Measurements from ENCODE around the gene HAVCR2.

The HAVCR2 gene

GRCh38 chr5:157108976-157109375 is at the start of gene HAVCR2:
HAVCR2 (minus strand) TSS chr5:157109044; CDS start chr5:157108983, 61 bp downstream.
- DNase-seq (ENCODE audit: low read depth): no peak

- no peak for DNase-seq (ENCODE audit: low read depth)
Observed at GRCh38 chr5:157157293-157157891, 48.5 kb upstream of the HAVCR2 start.

- DNase-seq (ENCODE audit: low read depth): no peak
Observed at GRCh38 chr5:157155297-157155696, 46.5 kb upstream of the HAVCR2 start.

GRCh38 chr5:157150995-157151394 is 42.2 kb upstream of the HAVCR2 start:
- DNase-seq (ENCODE audit: low read depth): no peak

- DNase-seq (ENCODE audit: low read depth): peak; percentile 31
Observed at GRCh38 chr5:157148734-157149615, 40.1 kb upstream of the HAVCR2 start.

GRCh38 chr5:157143127-157143971 is 34.5 kb upstream of the HAVCR2 start:
- DNase-seq (ENCODE audit: low read depth): peak; percentile 29

DNA sequence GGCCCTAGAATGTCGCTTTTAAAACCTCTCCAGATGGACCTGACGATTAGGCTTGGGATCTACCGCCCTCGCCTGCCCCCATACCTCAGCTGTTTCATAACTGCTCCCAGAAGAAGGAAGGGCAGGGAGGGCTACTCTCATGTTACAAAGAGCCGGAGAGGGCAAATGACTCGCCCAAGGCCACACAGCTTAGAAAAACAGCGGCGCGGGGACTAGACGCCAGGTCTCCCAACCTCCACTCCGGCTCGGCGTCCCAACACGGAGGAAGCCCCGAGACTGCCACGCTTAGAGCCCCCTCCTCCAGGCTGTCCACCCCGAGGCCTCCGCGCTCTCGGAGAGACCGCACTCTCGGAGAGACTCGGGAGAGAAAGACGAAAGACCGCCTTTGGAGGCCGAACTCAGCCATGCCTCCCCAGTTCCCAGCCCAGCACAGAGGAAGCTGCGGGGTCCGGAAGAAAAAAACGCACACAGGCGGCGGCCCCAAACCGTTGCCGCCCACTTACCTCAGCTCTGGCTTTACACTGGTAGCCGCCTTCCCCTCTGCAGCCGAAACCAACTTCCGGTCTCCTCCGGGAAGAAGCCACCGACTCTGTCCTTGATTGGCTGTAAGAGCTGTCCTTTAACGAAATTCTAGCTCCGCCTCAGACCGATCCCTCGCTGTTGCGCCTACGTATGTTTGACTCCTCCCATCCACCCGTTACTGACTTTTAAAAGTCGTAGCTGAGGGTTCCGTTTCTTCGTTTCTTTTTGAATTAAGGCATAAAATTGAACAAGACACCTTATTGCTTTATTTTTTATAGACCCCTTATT is 33.7 kb upstream of the HAVCR2 start, which contains the start of gene MED7:
MED7 (minus strand) TSS at position 549 of the 810 bp plus-strand sequence. CDS start 3,434 bp downstream, outside the sequence.
- peak; percentile 99 for DNase-seq (ENCODE audit: low read depth)

DNA sequence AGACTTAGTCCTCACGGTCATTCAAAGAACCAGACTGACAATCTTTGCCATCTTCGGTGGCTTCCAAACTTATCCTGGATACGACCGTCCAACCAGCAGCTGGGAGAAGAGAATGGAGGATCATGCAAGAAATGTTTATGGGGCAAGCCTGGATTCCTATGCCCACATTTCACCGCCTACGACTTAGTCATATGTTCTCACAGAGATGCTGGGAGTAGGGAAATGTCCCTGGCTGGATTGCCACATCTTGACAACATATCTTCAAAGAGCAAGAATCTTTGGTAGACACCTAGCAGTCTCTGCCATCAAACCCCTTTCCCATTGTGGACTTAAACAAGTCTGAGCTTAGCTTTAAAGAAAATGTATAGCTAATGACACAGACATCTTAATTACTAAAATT is 28.8 kb upstream of the HAVCR2 start:
- DNase-seq (ENCODE audit: low read depth): no peak

- DNase-seq (ENCODE audit: low read depth): no peak
Observed at GRCh38 chr5:157132281-157132612, 23.4 kb upstream of the HAVCR2 start.

DNA sequence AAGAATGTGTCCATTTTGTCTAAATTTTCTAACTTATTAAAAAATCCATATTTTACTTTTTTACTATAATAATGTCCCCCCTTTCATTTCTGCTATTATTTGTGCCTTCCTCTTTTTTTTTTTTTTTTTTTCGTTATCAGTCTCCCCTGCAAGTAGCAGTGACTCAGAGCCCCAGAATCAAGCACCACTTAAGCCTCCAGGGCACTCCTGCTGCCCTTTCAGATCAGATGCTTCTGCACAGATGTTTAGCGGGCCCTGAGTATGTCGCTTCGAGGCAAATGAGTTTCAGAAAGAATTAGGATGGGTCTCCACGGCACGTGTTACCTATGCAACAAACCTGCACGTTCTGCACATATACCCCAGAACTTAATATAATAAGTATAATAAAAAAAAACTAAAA is 22.1 kb upstream of the HAVCR2 start:
- DNase-seq (ENCODE audit: low read depth): no peak

GRCh38 chr5:157121709-157122108 is 12.9 kb upstream of the HAVCR2 start:
- DNase-seq (ENCODE audit: low read depth): no peak

DNA sequence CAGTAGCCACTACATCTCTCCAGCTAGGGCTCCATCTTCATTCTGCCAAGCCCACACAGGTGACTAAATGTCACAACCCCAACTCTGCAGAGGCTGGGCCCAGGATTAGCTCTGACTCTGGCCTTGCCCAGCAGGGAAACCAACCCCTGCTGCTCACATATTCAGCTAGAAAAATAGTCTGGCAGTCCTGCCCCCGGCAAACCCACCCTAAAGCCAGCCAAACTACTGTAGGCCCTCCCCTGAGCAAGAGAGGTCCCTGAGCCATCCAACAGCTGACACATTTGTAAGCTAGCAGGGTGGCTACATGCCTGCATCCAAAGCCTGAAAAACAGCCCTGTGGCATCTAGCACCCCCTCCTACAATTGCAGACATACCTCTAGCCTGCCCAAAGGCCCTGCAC is 11.3 kb upstream of the HAVCR2 start:
- DNase-seq (ENCODE audit: low read depth): no peak

DNA sequence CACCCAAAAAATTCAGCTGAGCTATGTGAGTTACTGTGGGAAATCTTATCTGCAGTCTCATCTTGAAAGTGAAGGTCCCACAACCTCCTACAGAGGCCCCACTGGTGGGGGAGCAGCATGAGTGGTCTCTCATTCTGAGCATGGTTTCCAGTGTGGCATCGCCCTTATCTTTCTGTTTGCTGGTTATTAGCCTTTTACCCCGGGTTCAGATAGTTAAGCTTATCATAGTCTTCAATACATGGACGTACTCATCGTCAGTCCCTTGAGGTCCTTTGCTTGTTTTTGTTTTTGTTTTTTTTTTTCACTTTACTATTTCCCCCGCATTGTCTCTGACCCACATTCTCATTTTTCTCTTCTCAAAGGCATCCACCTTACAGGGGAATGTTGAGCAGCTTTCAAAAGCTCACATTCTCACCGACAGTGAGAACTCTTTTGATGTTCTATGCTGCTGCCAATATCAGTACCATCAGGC is 7.7 kb upstream of the HAVCR2 start:
- DNase-seq (ENCODE audit: low read depth): no peak

GRCh38 chr5:157115502-157115901 is 6.7 kb upstream of the HAVCR2 start:
- DNase-seq (ENCODE audit: low read depth): no peak

DNA sequence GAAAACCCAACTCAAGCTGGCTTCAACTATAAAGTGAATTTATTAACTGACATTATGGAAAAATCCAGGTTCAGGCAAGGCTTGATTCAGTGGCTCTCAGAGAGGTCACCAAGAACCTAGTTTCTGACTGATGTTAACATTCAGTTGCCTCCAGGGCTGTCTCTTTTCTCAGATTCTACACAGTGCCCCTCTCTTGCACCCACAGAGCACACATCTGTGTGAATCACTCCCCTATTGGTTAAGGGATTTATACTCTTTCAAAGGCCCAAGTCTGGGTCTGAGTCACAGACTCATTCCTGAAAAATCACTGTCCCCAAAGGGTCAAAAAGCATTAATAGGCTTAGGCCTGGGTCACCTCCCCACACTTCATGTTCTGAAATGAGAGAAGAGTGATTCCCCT is 6.2 kb upstream of the HAVCR2 start:
- no peak for DNase-seq (ENCODE audit: low read depth)

- DNase-seq (ENCODE audit: low read depth): no peak
Observed at GRCh38 chr5:157113002-157113401, 4.2 kb upstream of the HAVCR2 start.

GRCh38 chr5:157109744-157110143 is 900 bp upstream of the HAVCR2 start:
- no peak for DNase-seq (ENCODE audit: low read depth)

DNA sequence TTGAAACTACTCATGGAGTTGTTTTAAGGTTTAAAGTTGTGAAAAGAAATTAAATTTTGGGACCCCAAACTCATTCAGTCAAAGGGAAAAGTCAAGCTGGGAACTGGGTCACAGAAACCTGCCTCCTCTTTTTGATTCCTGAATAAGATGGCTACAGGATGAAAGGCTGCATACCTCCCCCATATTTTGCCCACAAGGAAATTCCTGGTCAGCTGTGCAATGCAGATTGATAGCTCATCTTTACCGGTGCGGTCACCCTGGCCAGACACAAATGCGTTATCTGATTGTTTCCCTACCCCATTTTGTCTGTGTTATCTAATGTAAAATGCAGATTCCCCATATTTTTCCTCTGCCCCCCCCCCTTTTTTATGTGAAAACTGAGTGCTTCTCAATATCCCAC is 1.3 kb downstream of the HAVCR2 start:
- no peak for DNase-seq (ENCODE audit: low read depth)

DNA sequence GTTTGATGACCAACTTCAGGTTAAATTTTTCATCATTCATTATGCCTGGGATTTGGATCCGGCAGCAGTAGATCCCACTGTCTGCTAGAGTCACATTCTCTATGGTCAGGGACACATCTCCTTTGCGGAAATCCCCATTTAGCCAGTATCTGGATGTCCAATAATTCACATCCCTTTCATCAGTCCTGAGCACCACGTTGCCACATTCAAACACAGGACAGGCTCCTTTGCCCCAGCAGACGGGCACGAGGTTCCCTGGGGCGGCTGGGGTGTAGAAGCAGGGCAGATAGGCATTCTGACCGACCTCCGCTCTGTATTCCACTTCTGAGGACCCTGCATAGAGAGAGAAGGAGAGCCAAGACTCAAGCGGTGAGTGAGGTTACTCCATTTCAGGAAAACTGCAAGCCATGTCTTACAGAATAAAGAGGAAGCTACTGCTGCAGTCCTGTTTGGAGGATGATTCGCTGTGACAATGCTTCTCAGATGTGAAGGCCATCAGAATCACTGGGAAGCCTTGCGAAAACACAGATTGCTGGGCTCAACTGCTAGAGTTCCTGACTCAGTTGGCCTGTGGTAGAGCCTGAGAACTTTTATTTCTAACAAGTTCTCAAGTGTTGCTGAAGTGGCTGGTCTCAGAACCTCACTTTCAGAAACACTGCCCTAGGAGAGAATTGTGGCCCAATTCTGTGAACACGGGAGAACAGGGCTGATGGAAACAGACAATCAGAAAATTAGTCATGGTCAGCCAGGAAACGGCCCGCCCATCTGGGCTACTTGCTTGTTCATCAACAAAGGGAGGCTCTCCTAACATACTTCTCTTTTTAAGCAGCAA is 2.0 kb downstream of the HAVCR2 start:
- DNase-seq (ENCODE audit: low read depth): no peak

- DNase-seq (ENCODE audit: low read depth): peak; percentile 27
Observed at GRCh38 chr5:157100140-157100679, 8.6 kb downstream of the HAVCR2 start.
